GM19397 (cell line): ENCODE measurements around the gene HDDC2.

Experiments
- ATAC-seq: cut with Tn5 transposase; IDR thresholded peaks from one replicate; pipeline ENCODE4 v1.9.1; 2021; ENCODE audit warnings: mild to moderate bottlenecking, moderate library complexity; ENCODE audit not compliant: unreplicated experiment

The HDDC2 gene

GRCh38 chr6:125245109-125245508, 56.7 kb downstream of the HDDC2 start:
- no peak for ATAC-seq

- no peak for ATAC-seq
Measured at GRCh38 chr6:125237764-125238163, 64.0 kb downstream of the HDDC2 start.

- no peak for ATAC-seq
Measured at GRCh38 chr6:125236536-125237327, 65.0 kb downstream of the HDDC2 start.

- no peak for ATAC-seq
Measured at GRCh38 chr6:125233202-125233601, 68.6 kb downstream of the HDDC2 start.

GRCh38 chr6:125232466-125232865, 69.3 kb downstream of the HDDC2 start:
- no peak for ATAC-seq

GRCh38 chr6:125231574-125232343, 70.0 kb downstream of the HDDC2 start:
- ATAC-seq, result no peak

- ATAC-seq, result no peak
Measured at GRCh38 chr6:125231133-125231532, 70.6 kb downstream of the HDDC2 start.

- ATAC-seq, result no peak
Measured at GRCh38 chr6:125230674-125231073, 71.1 kb downstream of the HDDC2 start.

GRCh38 chr6:125228981-125229479, 72.7 kb downstream of the HDDC2 start:
- no peak for ATAC-seq

GRCh38 chr6:125227244-125227643, 74.5 kb downstream of the HDDC2 start:
- no peak for ATAC-seq
